NCI-H146 treated with DMSO at 0.1 percent for 48 hours (cell line): ENCODE measurements around the gene RCAN1.

ENCODE experiments used
- DNase-seq: peaks from one replicate; lab custom pipeline; 2025; ENCODE audit not compliant: unreplicated experiment; lab: John Stamatoyannopoulos, UW

The RCAN1 gene

DNA sequence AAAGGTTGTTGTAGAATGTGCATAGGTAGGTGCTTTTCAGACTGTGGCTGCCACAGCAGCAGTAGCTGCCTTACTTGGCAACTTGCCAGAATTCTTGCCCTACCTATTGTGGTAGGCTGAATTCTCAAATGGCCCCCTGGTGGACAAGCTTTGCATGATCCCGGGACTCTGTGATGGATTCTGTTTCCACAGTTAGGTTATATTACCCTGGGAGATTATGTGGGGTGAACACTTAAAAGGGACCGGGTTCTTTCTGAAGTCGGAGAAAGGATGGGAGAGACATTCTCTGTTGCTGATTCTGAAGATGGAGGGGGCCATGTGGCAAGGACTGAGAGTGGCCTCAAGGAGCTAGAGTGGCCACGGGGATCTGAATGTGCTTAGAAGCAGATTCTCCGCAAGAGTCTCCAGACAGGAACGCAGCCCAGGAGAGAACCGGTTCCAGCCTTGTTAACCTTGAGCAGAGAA is 70.8 kb downstream of the RCAN1 start:
- peak; percentile 49 for DNase-seq

DNA sequence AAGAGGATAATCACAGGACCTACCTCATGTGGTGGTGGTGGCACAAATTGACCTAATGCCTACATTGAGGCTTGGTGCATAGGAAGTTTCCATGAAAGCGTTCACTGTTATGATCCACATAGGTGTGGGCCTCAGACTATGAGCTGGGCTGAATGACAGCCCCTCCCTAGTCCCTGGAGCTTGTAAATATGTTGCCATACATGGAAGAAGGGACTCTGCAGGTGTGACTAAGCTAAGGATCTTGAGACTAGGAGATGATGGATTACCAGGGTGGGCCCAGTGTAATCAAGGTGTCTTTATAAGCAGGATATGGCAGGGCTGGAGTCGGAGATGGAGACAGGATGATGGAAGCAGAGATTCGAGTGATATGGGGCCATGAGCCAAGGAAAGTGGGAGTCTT is 71.9 kb downstream of the RCAN1 start:
- no peak for DNase-seq

DNA sequence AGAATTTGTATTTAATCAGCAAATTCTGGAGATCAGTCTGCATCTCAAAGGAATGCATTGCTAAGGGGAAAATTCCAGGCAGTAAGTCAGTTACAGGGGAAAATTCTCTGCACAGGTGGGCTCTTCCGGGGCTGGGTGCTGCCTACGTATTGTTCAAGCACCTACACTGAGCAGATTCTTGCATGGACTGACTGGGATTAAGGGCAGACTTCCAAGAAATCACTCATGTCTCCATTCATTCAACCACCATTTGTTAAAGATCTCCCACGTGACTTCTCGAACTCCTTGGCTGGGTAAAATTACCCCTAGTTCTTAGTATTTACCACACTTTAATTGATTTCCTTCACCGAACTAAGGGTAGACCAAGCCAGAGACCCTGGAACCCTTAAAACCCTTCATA is 74.7 kb downstream of the RCAN1 start:
- no peak for DNase-seq

DNA sequence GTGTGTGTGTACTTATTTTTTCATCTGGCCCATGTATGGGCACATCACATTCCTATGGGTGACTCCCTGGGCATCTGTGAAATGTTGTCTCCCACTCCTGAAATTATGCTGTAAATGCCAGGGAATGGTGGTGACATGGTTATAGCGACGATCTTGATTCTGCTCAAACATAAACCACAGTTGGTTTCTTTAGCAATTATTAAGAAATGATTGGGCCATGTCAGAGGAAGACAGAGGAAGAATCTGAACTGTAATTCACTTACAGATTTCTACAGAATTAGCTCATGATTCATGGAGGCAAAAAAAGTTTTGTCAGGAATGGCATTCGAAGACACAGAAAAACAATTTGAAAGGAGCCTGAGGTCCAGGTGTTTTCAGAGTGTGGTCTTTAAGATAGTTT is 77.1 kb downstream of the RCAN1 start:
- DNase-seq = no peak

DNA sequence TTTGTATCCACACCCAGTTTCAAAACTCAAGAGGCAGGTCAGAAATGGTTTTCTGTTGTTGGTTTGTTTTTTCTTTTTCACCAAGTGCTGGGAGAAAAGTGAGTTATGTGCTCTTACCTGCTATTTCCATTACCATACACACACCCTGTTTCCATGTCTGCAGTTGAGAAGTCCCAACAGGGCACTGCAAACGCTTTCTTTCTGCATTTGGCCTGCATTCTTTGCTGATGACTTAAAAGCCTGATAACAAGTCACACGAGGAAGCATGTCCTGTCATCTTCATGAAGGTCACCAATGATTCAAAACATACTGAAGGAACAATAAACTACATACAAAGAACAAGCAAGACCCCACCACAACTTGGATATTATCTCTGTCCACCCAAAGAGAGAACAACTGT is 78.1 kb downstream of the RCAN1 start:
- DNase-seq = no peak

DNA sequence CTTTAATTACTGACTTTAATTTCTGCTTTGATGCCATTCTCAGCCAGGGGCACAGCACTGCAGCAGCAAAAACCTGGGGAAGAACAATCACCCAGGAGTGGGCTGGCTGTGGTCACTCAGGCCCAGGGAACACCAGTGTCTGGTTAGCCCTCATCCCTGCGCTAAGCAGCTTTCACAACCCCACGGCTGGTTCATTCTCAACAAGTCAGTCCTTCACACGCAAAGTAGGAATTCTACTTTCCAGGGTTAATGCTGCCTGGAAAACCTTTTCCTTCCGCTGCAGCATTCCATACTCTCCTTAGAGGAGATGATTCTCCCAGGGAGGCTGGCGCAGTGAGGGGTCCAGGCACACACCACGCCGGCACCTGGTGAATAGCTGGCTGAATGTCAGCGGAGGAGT is 78.6 kb downstream of the RCAN1 start:
- DNase-seq = no peak

DNA sequence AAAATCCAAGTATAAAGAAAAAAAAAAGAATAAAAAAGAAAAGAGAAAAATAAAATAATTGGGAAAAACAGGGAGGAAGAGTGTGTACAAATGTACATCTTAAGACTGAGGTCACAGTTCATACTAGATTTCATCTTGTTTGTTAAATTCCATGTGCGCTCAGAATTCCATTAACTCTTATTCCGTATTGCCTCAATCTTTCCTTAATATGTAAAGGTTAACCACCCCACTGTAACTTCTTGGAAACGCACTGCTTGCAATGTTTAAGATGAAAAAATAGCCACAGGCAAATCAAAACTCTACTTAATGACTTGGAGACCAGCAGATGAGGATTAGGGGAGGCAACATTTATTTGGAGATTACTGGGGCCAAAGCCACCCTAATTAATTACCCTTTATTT is 79.0 kb downstream of the RCAN1 start:
- DNase-seq = no peak

DNA sequence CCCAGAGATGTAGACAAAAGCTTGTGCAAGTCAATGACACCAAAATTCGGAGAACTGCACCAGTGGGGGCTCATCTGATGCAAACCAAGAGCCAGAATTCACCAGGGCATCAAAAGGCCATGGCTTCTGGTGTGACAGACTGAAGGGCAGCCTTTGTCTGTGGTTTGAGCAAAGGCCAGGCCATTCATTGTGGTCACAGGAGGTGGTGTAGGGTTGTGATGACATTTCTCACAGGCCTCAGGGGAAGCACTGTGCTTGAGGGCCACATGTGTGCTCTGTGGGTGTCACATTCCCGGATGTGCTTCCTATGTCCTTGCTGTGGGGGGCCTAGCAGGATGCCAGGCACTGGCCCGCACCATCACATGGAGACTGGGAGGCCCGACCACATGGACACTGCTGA is 80.4 kb downstream of the RCAN1 start:
- no peak for DNase-seq

DNA sequence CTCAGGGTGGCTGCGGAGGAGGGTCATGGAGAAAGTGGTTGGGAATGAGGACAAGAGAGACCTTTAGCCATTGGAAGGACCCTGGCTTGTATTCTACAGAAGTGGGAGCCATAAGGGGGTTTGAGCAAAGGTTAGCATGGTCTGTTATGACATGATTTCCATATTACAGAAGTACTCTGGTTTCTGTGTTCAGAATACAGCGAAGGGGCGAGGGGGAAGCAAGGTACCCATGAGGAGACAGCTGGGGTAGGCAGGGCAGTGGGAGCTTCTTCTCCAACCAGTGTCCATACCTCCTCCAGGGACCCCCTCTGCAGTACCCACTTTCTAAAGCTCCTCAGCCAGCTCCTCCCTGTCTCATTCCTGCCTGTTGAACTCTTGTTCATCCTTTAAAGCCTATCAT is 81.0 kb downstream of the RCAN1 start:
- DNase-seq = no peak

DNA sequence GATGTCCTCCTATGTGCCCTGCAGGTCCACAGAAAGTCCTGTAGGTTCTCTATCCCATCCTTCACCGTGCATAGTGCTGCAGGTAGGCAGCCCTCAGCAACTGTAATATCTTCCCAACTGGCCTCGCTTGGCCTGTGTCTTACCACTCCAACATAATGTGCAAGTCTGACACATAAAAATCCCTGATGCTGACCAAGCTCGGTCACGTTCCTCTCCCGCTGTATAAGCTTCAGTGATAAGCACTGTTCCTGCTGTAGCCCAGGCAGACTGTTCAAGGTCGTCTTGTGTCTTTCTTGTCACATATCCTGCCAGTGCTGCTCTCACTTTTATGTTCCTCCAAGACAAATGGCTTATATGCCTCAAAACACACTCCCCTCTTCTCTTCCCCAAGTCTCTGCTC is 83.5 kb downstream of the RCAN1 start:
- no peak for DNase-seq

DNA sequence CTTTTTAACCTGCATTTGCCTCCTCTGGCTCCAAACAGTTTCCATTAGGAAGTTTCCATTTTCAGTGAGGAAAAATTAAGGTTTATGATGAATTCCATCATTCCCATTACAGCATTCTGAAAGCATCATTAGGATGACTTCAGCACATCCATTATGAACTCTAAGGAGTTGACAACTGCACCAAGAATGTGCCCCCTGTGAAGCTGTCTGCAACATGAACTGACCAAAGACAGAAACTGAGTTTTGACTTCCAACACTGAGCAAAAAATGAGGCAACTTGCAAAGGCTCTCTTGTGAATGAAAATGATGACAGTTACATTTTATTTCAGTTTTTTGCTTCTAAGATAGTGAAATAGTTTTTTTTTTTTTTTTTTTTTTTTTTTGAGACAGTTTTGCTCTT is 84.7 kb downstream of the RCAN1 start:
- no peak for DNase-seq

DNA sequence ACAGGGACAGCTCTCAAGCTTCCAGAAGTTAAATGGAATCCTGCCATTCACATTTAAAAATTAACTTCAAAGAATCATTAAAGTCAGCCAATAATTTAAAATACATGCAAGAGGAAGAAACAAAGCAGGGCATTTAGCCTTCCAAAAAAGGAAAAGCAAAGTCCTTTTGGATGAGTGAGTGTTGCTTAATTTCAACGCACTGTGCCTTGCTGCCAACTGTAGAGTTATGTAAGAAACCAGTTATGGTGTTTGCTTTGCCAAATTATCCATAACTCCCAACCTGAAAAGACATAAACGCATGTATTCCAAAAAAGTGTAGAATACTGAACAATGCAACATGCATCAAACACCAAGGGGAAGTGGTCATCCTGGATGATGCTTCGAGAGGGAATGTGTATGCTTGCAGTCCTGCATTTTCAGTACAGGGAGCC is 86.8 kb downstream of the RCAN1 start:
- no peak for DNase-seq

DNA sequence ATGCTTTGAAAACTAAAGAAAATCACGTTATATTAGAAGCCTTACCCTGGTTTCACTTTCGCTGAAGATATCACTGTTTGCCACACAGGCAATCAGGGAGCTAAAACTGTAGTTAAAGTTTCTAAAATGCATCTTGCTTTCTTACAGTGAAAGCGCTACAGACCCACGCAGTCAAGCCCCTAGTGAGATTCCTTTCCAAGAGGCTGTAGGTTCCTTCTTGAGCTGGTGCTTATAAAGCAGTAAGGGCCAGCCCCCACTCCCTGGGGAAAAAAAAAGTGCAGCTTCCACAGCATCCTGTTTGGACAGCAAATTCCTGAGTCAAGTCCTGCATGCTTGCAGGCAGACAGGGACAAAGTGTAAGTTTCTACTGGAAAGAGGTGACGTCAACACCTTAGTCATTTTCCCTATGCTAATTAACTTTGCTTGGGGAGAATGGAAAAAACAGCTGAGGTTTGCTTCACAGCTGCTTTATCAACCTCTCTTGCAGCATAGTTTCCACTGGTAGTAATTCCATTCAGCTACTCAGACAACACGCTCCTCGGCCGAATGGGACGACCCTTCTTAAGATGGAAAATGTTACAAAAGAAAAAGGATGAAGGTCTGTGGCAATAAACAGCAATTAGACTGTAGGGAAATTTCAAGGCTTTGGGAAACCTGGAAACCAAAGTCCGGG is 88.2 kb downstream of the RCAN1 start:
- DNase-seq = no peak

DNA sequence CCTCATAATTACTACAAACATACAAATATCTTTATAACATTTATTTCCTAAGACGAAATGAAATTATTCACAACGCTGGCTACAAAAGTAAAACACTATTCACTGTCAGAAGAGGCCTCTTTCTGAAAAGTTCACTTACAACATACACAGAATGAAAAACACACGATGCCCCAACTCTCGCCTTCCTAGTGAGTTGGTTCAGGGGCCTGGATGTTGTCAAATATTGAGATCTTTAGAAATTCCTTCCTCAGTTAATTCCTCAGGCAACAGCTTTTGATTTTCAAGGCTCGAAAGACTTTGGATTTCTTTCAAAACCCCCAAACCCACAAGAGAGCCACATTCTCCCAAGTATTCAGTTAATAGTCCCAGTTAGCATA is 88.7 kb downstream of the RCAN1 start:
- DNase-seq = no peak

DNA sequence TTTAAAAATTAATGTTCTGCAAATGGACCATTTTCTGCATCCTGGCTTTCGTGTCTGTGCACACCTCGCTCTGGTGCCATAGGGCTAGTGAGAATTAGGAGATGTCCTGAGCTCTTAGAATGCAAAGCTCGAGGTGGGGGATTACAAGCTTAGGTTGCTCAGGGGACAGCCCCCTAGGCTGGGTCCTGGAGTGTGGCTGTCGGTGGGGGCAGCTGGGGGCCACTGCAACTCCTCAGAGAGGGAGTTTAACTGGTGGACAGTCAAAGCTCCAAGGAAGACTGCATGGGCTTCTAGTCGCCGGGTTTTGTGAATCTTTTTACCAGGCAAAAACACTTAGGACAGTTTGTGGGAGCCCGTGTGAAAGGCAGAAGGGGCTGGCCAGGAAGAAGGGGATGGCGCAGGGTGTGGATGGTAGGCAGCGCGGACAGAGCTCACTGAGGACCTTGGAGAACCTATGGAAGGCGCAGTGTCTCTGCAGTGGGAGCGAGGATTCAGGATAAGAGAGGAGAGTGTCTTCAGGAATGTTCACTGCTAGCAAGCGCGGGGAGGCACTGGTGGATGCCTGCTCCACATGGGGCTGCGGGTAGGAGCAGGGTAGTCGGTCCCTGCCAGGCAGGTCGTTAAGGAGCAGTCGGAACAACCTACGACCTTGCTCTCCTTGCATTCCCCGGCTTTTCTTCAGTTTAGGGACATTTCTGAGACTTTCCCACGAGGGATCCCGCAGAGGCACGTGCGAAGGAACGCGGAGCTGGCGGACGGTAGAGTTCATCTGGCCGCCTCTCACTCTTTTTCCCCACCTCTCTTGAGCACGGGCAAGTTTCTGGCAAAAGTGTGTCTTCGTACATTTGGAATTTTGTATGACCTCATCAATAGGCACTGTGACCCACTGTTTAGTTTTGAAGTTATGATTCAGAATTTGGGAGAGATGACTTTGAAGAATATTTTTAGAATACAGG is 90.0 kb downstream of the RCAN1 start:
- no peak for DNase-seq

DNA sequence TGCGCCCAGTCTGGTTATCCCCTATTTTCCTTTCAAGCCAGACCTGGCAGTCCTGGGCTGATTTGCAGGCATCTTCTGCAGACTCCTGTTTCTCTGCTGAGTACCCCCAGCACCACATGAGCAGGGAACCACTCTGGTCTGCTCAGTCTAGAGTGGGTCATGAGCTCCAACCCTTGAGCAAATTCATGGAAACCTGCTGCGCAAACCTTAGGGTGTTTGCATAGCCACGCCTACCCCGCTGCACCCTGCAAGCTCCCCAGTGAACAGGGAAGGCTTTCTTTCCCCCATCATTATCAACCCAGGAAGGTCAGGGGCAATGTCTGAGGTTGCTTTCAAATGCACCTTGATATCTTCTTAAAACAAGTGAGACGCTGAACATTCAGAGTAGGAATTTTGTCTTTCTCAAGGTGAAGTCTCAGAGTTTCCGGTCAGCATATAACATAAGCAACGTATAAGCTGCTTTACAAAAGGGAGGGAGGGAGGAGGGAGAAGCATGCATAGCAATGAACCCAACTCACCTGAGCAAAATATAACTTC is 91.8 kb downstream of the RCAN1 start:
- DNase-seq = no peak

DNA sequence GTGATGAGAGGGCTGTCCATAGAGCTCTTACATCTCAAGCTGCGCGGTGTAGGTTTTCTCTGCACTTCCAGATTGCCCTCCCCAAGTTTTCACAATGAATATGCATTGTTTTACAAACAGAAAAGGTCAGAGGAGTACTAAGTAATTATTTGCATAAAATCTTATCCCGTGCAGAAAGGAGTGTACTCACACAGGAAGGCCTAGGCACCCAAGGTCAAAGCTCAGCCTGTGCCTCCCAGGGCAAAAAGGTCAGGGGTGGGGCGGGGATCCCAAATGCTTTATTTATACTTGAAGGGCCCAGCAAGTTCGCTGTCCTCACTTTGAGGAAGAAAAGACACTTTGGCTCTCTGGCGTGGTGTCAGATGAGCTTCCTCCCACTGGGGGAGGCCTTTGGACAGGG is 92.6 kb downstream of the RCAN1 start:
- DNase-seq = no peak

DNA sequence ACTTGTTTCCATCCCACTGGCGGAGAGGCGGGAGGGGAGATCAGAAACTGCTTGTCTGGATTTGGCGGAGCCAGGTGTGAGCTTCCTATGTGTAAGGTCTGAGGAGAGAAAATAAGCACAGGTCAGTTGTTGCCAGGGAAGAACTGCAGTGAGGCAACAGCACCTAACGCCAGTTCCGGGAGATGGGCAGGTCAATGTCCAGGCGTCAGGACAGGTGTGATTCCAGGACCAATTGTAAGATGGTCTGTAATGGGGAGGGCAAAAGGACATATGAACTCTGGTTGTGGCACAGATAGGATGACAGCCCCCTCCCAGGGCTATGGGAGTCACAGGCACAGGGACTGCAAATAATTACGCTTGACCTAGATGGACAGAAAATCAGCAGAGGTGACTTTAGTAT is 93.4 kb downstream of the RCAN1 start:
- no peak for DNase-seq

DNA sequence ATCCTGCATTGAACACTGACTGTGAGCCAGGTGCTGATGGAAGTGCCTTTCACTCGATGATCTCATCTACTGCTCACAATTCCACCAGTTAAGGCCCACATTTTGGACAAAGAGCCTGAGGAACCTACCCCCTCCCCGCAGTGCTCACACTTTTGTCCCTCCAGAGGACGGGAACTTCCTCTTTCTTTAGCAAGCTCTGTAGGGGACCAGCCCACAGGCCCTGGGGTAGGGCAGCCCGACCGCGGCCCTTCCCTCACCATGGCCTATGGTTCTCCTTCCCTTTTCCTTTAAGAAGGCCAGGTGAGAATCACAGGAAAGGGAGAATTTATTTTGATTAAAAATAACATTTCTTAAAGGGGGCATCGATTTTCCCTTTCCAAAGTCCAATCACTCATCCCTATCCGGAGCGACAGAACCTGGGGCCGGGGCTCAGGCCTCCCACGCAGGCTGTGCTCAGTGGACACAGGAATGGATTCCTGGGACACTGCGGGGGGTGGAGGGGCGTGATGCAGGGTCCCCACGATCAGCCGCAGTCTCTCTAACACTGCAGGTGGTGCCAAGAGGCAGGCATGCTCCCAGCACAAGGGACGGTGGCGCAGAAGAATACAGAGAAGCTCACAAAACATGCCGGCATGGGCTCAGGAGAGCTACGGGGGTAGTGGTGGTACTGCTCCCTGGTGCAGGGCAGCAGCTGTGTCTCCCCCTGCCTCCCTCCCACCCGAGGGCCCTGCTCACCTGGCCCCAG is 94.0 kb downstream of the RCAN1 start:
- no peak for DNase-seq

DNA sequence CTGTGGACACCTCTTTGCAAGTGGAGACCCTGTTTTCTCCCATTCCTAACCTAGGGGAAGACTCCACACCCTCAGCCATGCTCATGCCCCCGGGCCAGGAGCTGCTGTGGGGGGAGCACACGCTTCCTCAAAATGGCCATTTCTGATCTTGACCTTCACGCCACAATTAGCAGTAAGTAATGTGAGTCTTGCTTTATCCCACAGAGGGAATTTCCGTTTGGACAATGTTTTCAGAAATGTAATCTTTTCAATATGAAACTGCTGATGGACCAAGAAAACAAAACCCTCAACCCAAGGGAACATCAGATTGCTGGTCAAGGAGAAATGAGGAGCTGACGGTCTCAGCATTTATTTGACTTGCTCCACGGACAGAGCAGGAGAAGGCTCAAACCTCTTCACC is 94.6 kb downstream of the RCAN1 start:
- DNase-seq = no peak

DNA sequence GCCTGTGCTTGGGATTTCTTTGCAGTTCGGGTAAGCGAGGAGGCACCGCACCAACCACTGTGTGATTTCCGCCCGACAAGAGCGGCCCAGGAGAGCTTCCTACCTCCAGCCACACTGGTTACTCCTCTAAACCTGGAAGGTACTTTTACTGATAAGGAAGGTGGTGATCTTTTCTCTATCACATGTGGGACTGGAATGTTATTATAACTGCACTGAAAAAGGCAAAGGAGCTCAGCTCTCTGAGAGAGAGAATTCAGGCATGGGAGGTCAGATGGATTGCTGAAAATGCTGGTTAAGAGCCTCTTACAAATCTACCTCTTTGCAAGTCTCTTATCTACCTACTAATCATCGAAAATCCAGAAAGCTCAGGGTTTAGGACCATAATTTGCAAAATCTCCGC is 95.2 kb downstream of the RCAN1 start:
- no peak for DNase-seq
